Left renal cortex interstitium (tissue), 4 donors: ENCODE measurements around the gene TMSB4X. TPM values are rescaled to one million over a fixed set of nuclear protein-coding genes. Genes with fewer than 3 reads are reported as not detected.
"Not testable (repeated sequence)": the region's sequence is repeated elsewhere in the genome, so short reads cannot be mapped to it uniquely, and the experiment has no call there.

Source experiments
- DNase-seq, 4 donors: peaks; one replicate each; pipeline ENCODE4 v3.0.0-alpha.2; 2013; ENCODE audit warnings: low read depth in 4 of 4, low spot score in 2 of 4, missing footprints in 1 of 4
- polyA plus RNA-seq, 4 donors: library from polyadenylated mRNA; unstranded; fragments of 120-200 nt; gene quantifications; one replicate each; pipeline ENCODE4 v1.2.1, GENCODE V29; 2013; ENCODE audit not compliant: insufficient read length in 4 of 4

The TMSB4X gene
- polyA plus RNA-seq, 4 donors = 2,558 to 3,753 (median 3,159) TPM

DNA sequence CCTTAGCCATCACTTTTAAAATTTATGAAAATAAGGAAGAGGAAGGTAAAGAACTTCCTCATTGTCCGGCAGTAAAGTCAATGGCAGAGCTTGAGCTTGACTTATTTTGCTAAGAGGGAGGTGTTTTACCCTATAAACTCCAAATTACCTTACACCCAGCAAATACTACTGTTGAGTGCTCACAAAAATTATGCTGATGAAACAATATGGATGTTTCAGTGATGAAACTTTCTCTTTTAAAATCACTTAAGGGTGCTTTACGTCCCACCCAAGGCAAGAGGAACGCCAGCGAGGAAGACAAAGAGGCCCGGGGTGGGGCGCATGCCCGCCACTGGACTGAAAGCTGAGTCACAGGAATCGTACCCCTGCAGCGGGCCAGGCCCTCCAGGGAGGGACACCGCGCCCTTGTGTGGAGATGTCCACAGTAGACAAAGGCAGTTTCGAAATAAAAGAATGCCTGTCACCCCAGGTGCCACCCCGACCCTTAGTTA lies 560 bp upstream of the TMSB4X start:
- DNase-seq = no peak

DNA sequence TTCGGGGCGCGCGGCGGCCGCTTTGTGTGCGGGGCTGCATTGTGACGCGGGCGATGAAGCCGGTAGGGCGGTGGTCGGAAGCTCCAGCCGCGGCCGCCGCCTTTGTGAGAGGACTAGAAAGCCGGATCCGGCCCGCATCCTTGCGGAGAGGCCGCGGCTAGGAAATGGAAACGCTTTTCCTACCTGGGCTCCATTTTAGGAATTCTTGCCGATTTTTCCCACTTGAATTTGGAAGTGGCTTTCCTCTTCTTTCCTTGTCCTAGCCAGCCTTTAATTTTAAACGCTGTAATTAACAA lies 708 bp downstream of the TMSB4X start:
- no peak for DNase-seq

DNA sequence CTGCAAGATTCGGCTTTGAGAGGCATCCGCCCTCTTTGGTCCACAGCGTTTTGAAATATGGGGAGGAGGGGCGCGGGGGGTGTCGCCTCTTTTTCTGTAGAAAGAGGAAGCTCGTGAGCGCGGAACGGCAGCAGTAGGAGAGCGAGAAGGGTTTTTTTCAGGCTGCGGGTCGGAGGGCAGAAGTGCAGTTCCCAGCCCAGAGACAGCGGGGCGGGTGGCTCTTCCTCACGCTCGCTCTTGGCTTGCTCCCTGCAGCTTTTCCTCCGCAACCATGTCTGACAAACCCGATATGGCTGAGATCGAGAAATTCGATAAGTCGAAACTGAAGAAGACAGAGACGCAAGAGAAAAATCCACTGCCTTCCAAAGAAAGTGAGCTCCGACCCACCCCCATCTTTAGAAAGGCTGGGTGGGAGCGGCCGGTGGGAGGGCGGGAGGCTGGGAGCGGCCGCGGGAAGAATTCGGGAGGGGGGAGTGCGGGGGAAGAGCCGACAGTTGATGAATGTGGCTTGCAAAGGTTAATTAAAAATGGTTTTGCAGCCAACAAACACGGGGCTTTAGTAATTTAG lies 1.2 kb downstream of the TMSB4X start:
- DNase-seq = no peak

DNA sequence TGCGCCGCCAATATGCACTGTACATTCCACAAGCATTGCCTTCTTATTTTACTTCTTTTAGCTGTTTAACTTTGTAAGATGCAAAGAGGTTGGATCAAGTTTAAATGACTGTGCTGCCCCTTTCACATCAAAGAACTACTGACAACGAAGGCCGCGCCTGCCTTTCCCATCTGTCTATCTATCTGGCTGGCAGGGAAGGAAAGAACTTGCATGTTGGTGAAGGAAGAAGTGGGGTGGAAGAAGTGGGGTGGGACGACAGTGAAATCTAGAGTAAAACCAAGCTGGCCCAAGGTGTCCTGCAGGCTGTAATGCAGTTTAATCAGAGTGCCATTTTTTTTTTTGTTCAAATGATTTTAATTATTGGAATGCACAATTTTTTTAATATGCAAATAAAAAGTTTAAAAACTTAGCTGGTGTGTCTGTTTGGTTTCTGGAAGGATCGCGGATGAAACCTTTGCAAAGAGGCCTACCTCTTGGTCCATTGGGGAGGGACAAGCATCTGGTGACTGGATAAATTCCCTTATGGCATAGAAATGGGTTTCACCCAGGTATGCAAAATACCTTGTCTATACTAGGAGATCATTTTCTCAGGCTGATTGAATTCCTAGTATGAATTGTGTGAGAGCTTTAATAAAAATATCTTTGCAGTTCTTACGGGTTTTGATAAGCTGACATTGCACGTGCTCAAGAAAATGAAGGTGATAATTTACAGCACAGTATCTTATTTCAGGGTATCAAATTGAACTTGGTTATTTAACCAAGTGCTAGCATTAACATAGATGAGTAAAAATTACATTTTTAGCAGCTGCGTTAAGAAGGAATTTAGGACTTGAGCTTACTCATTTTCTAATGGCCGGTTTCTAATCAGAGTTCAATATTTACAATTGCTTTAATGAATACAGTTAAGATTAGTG lies 2.2 kb downstream of the TMSB4X start:
- not testable (repeated sequence) for DNase-seq

DNA sequence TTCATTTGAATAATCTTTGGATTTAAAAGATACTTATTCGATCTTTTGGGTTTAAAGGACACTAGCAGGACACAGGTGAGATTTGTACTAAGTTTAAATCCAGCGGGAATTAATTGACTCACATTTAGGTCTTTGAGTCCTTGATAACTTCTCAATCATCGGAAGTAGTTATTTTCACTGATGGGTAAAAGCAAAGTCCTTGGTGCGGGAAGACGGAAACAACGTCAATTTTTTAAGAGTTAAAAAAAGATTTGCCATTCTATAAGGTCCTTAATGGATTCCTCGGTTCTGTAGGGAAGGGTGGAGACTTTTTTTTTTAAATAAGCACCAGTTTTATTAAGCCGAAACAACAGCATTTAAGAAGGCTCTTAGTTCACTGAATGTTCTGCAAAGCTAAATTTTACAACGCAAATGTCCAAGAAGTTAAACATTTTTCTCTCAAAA lies 2.9 kb downstream of the TMSB4X start:
- DNase-seq = no peak

DNA sequence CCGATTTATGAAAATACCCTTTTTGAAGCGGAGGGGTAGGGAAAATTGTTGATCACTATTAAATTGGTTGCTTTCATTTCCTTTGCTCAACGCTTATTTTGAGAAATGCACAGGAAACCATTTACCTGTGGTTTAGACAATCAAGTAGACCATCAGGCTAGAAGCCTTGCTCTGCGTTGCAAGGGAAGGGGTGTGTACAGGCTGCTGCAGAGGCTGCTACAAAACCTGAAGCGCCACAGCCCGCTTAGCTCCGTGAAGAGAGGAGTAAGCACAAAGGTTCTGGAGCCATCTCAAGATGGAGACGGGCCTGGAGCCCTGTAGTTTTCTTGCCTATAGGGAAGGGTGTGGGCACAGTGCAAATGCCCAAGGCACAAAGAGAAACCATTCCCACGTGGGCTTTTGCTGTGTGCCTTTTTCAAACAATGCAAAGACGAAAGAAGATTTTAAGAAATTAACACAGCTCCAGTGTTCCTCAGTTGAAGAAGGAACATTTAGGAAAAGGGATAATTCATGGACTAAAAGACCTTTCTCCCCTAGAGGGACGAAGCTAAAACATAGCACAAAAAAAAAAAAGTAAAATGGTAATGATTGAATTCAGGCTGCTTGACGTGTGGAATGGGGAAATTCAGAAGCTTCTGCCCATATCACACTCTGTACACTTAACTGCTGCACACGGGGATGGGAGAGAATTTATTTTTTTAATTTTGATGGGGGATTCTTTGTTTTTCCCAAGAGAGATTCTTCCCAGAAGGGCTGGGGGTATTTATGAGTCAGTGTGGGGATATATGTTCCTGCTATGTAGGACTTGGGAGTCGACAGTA lies 3.5 kb downstream of the TMSB4X start:
- DNase-seq = no peak

DNA sequence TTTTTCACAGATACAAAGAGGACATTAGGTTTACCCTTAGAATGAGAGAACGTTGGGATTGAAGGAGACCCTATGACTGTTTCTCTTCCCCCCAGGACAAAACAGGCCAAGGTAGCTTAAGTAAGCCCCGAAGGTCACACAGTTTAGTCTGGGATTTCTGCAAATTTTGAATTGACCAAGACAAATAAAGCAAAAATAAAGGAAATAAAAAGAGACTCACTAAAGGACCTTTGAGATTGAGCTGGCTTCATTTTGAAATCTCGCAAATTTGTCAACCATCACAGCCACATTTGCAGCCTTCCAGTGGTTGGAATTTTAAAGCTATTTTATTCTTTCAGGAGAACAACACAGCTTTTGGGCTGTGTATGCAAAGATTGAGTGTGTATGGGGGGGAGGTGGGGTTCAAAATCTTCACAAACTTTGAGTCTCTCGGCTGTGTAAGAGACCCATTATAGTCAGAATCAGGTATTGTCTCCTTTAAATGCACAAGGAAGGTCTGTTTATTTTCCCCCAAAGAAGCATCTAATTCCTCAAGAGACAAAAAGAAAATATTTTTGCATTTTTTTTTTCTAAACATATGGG lies 4.2 kb downstream of the TMSB4X start:
- no peak for DNase-seq

DNA sequence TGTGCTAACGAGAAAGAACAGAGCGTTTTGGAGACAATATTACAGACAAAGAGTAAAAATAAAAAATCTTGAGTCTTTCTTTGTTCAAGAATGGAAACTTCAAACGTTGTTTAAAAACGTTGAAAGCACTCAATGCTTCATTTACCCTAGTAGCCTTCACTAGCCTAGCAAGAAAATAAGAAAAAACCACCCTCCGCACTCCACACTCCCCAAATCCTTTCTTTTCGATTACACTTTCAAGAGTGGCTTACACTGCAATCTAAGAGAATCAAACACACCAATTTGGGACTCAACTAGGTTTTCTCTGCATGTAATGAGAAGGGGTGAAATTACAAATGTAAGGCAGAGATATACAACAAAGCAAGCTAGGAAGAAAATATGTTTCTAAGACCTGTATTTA lies 4.7 kb downstream of the TMSB4X start:
- DNase-seq = no peak

DNA sequence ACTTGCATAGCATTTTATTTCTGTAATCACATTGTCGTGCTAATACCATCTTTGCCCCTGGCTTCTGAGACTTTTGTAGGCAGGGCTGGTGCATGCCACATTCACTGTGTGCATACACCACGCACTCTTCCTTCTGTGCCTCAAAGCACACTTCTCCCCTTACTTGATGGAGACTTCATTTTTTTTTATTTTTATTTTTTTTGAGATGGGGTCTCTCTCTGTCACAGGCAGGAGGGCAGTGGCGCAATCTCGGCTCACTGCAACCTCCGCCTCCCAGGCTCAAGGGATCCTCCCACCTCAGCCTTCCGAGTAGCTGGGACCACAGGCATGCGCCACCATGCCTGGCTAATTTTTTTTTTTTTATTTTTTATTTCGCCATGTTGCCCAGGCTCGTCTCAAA lies 5.1 kb downstream of the TMSB4X start:
- DNase-seq = not testable (repeated sequence)

DNA sequence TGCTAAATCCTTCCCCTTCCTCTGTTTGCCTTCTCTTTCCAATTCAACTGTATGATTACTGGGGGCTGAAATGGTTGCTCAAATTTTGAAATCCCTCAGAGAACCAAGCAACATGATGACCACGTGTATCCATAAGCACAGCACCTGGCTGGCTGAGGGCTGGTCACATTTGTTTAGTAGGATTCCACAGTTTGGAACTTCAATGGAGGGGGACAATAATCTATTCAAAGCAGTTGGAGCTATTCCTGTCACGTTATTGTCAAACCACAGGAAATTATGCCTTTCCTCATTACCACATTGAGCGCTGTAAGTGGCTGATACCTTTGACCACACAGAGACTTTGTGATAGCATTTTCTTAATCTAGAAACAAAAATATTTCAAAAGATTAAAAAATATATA lies 7.0 kb downstream of the TMSB4X start:
- DNase-seq = no peak

DNA sequence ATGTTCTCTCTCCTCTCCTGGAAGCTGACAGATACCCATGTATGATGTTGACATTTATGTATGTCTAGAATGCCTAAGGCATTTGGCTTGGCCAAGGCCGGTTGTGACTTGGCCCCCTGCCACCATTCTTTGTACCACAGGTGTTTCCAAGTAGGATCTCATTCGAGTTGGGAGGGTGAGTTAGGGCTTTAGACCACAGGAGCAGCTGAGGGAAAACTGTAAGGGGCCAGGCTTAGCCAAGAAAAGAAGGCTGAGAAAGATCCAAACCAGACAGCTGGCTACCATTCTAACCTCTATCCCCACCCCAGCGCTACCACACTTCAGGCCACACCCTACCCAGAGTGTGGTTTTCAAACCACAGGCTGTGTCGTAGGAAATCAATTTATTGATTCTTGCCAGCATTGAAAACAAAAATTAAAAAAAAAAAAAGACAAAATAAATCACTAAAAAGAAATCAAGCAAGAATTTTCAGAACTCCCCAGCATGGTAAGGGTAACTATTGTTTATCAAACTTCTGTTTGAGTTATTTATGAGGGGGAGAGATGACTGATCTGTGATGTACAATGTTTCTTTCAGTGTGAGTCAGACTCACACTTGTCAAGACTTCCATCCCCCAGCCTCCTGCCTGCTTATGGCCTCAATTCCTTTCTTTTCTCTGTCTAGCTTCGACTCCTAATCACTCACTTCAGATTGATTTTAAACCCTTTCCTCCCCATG lies 9.9 kb downstream of the TMSB4X start:
- DNase-seq = no peak

DNA sequence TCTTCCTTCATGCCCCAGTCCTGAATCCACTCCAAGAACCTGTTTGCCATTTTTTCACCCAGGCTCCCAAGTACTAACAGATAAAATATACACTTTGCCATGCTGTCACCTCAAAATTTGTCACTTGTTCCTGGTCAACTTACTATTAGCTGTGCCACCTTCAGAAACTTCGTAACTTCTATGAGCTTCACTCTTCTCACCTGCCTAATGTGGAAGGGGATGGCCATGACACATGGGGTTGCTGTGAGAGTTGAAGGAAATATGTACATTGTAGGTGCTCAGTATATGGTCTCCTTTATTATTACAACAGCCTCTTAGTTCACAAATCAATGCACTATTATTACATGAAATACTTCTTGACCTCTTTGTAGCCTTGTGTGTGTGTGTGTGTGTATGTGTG lies 10.4 kb downstream of the TMSB4X start:
- no peak for DNase-seq

DNA sequence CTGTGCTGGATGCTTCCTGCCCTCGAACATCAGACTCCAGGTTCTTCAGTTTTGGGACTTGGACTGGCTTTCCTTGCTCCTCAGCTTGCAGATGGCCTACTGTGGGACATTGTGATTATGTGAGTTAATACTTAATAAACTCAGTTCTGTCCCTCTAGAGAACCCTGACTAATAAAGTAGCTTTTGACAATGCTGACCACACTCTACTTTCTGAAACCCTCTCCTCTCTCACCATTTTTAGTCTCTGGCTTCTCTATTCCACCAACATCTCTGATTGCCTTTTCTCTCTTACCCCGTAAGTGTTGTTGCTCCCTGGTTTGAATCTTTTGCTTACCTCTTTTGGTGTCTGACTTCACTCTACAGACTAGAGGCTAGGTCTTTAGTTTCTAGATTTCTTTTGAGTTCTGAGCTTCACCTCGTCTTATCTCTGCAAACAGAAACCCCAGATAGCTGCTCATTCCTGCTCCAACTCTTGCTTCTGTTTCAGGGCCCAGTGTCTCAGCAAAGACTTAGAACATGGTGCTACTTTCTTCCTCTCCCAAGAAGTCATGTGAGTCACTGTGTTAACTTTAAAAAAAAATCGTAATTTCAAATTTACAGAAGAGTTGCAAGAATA lies 11.4 kb downstream of the TMSB4X start:
- DNase-seq = no peak

DNA sequence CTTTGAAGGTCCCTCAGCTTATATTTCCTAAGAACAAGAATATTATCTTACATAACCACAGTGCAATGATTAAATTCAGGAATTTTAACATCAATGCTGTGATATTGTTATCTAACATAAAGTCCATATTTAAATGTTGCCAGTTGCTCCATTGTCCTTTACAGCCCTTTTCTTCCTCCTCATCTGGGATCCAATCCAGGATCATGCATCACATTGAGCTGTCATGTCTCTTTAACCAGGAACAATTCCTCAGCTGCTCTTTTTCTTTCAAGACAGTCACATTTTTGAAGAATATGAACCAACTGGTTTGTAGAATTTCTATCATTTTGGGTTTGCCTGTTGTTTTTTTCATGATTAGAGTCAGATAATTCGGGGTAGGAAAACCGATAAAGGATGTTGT lies 12.0 kb downstream of the TMSB4X start:
- DNase-seq = no peak

DNA sequence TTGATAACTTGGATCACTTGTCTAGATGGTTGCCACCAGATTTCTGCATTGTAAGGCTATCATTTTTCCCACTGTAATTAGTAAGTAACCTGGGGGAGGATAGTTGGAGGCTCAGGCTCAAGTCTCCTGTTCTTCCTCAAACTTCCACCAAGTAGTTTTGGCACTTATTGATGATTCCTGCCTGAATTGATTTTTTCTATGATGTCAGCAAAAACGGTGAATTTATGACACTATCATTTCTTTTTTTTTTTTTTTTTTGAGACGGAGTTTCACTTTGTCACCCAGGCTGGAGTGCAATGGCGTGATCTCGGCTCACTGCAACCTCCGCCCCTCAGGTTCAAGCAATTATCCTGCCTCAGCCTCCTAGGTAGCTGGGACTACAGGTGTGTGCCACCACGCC lies 12.4 kb downstream of the TMSB4X start:
- DNase-seq = no peak

DNA sequence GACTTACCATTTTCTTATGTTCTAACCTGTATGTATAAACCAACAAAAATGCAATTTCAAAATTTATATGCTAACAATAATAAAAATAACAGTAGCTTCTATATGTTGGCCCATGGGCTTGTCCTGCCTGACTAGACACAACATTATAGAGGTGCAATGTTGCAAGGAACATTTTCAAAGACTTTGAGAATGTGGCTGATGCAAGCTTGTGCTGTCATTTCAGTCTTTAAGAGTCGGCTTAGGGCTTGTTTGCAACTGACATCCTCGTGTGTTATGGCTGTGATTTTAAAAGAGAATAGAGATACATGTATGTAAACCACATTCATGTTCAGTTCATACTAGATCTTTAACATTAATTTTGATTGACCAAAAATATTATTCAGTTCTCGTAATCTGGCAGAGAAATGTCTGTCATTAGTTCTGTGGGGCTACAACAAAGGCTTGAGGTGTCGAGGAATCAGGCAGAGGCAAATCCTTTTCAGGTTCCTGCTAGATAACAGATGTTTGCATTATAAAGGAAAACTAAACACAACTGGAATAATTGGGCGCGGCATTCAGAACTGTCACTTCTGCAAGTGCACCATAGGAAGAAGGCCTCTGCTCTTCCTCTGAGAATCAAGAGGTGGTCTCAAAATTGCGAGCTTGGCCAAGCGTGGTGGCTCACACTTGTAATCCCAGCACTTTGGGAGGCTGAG lies 13.1 kb downstream of the TMSB4X start:
- DNase-seq = no peak

DNA sequence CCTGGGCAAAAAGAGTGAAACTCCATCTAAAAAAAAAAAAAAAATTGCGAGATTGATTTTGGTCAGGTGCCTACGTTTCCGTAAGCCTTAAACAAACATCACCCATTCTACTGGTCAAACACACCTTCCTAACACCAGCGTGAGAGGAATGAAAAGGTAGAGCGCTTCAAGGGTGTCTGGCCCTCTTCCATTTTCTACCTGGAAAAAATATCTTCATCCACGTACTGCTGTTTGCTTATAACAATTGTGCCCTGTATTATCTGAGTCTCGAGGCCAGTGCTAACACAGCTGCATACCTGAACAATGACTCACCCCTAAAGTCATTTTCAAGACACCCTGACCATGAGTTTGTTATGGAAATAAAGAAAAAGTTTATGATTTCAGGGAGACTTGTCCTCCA lies 13.9 kb downstream of the TMSB4X start:
- no peak for DNase-seq

DNA sequence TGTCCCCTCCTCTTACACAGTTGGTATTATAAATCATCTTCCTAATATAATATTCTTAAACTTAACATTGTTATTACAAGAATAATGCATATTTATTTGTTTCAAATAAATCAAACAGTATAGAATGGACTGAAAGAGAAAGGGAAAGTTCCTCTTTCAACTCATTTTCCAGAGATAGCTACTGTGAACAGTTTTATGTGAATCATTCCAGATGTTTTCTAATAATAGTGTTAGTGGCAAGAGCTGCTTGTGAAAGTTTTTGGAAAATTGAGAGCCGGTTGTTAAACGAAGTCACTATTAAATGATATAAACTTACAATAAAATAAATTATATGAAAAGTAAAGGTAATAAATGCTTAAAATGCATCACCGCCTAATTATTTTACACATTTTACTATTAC lies 14.6 kb downstream of the TMSB4X start:
- no peak for DNase-seq

DNA sequence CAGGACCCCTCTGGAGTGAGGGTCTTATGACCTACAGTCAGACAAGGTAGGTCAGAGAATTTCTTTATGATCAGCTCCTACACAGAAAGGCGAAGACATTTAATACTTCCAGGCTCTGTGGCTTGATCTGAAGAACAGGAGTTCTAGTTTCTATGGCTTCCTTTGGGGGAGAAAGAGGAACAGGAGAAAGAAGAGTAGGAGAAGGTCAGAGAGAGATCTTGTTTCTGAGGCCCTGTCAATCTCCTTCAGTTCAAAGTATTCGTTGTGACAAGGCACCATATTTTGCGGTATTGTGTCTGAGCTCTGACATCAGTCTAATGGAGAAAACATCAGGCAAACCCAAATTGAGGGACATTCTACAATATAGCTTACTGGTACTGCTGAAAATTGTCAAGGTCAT lies 16.7 kb downstream of the TMSB4X start:
- DNase-seq = no peak
